IMR-90 (cell line): Measurements from ENCODE around the gene RPS6KA2. TPM values are rescaled to one million over a fixed set of nuclear protein-coding genes. Genes with fewer than 3 reads are reported as not detected.

Experiments used
- ATAC-seq: fragments of 200-7000 bp; cut with Tn5 transposase; 2 replicates; pipeline ENCODE4 v1.9.1; 2020; ENCODE audit warnings: low read depth, mild to moderate bottlenecking, moderate library complexity
- BruUV-seq: library from RNA; stranded (reverse); fragments of 400-500 nt; replicated peaks from 2 replicates; lab custom pipeline; 2021; lab: Mats Ljungman, UMichigan
- CTCF ChIA-PET: fragments of 300-600 bp; formaldehyde crosslinking; extraction: SDS; loops from one replicate; lab custom pipeline; 2021; ENCODE audit warnings: antibody characterized with exemption; lab: Yijun Ruan, JAX
- POLR2A ChIA-PET: fragments of 300-600 bp; sonication (Branson Sonifier 250); formaldehyde crosslinking; loops from one replicate; lab custom pipeline; 2022; ENCODE audit warnings: antibody characterized with exemption; ENCODE audit not compliant: unreplicated experiment; lab: Charles Lee
- DNase-seq: peaks from one replicate; pipeline ENCODE4 v3.0.0; 2013
- H2AFZ ChIP-seq: replicated peaks from 2 replicates; pipeline ENCODE3; 2013; ENCODE audit warnings: low read length, mild to moderate bottlenecking; ENCODE audit not compliant: poor library complexity
- H2AK5ac ChIP-seq: 2 replicates; pipeline ENCODE4 v1.6.1; 2013; ENCODE audit warnings: low read depth, low read length, inconsistent platforms
- H2AK9ac ChIP-seq: replicated peaks from 2 replicates; pipeline ENCODE3; 2013; ENCODE audit warnings: mild to moderate bottlenecking, low read depth, low read length, moderate library complexity; ENCODE audit not compliant: poor library complexity
- H2BK120ac ChIP-seq: 2 replicates; pipeline ENCODE4 v1.6.1; 2013; ENCODE audit warnings: low read depth, low read length, inconsistent platforms
- H2BK15ac ChIP-seq: 3 replicates; pipeline ENCODE4 v1.6.1; 2013; ENCODE audit warnings: low read depth, low read length, inconsistent platforms
- H2BK20ac ChIP-seq: 2 replicates; pipeline ENCODE4 v1.6.1; 2013; ENCODE audit warnings: low read depth, mild to moderate bottlenecking, inconsistent platforms, low read length, moderate library complexity
- H2BK5ac ChIP-seq: 2 replicates; pipeline ENCODE4 v1.6.1; 2013; ENCODE audit warnings: mild to moderate bottlenecking, low read depth, low read length, inconsistent platforms; ENCODE audit not compliant: poor library complexity, severe bottlenecking
- H3K14ac ChIP-seq: replicated peaks from 2 replicates; pipeline ENCODE4 v1.6.1; 2013; ENCODE audit warnings: low read depth, low read length, inconsistent platforms
- H3K18ac ChIP-seq: 2 replicates; pipeline ENCODE4 v1.6.1; 2013; ENCODE audit warnings: low read depth, low read length, control low read depth
- H3K23ac ChIP-seq: 2 replicates; pipeline ENCODE4 v1.6.1; 2013; ENCODE audit warnings: low read depth, low read length, inconsistent platforms
- H3K27ac ChIP-seq: 2 replicates; pipeline ENCODE4 v1.5.1; 2013; ENCODE audit warnings: mild to moderate bottlenecking, control low read depth, low read length; ENCODE audit not compliant: insufficient read depth
- H3K27me3 ChIP-seq: 2 replicates; pipeline ENCODE4 v1.6.1; 2013; ENCODE audit warnings: low read length; ENCODE audit not compliant: control insufficient read depth, insufficient read depth
- H3K36me3 ChIP-seq: 2 replicates; pipeline ENCODE4 v1.6.1; 2013; ENCODE audit warnings: low read length, mixed read lengths; ENCODE audit not compliant: control insufficient read depth, insufficient read depth
- H3K4ac ChIP-seq: 2 replicates; pipeline ENCODE4 v1.6.1; 2013; ENCODE audit warnings: low read depth, low read length, inconsistent platforms
- H3K4me1 ChIP-seq: 2 replicates; pipeline ENCODE4 v1.6.1; 2013; ENCODE audit warnings: low read length, mixed read lengths; ENCODE audit not compliant: control insufficient read depth, insufficient read depth
- H3K4me2 ChIP-seq: 2 replicates; pipeline ENCODE4 v1.6.1; 2013; ENCODE audit warnings: low read depth, mild to moderate bottlenecking, control low read depth, low read length, moderate library complexity
- H3K4me3 ChIP-seq: 2 replicates; pipeline ENCODE4 v1.5.1; 2013; ENCODE audit warnings: low read depth, mild to moderate bottlenecking, control low read depth, low read length, moderate library complexity; ENCODE audit not compliant: insufficient read depth
- H3K56ac ChIP-seq: 2 replicates; pipeline ENCODE4 v1.6.1; 2013; ENCODE audit warnings: low read length, inconsistent platforms; ENCODE audit not compliant: insufficient read depth; ENCODE audit errors: extremely low read depth
- H3K79me1 ChIP-seq, 2 experiments: 2 replicates each; pipeline ENCODE4 v1.6.1; 2013; ENCODE audit warnings: low read length in 2 of 2, inconsistent platforms in 1 of 2, low read depth in 1 of 2
- H3K9ac ChIP-seq: 2 replicates; pipeline ENCODE4 v1.6.1; 2013; ENCODE audit warnings: low read depth, low read length, control low read depth
- H3K9me1 ChIP-seq: 2 replicates; pipeline ENCODE4 v1.6.1; 2013; ENCODE audit warnings: low read length, inconsistent platforms; ENCODE audit not compliant: insufficient read depth
- H3K9me3 ChIP-seq: 2 replicates; pipeline ENCODE4 v1.6.1; 2013; ENCODE audit warnings: low read length; ENCODE audit not compliant: control insufficient read depth, insufficient read depth
- H4K20me1 ChIP-seq: 2 replicates; pipeline ENCODE4 v1.6.1; 2013; ENCODE audit warnings: low read length, inconsistent platforms; ENCODE audit not compliant: insufficient read depth
- H4K5ac ChIP-seq: 2 replicates; pipeline ENCODE4 v1.6.1; 2013; ENCODE audit warnings: mild to moderate bottlenecking, low read depth, low read length, control low read depth
- H4K8ac ChIP-seq, 2 experiments: 2 replicates each; pipeline ENCODE4 v1.6.1; 2013; ENCODE audit warnings: low read depth in 2 of 2, low read length in 2 of 2, control low read depth in 1 of 2, inconsistent platforms in 1 of 2
- H4K91ac ChIP-seq: 2 replicates; pipeline ENCODE4 v1.6.1; 2013; ENCODE audit warnings: low read depth, low read length, inconsistent platforms; ENCODE audit not compliant: insufficient read depth
- ELK1 ChIP-seq: fragments of 150-350 bp; IDR thresholded peaks from 2 replicates; pipeline ENCODE4 v1.6.1; 2016; ENCODE audit warnings: low read depth, mild to moderate bottlenecking, low read length, moderate library complexity, borderline replicate concordance
- RFX5 ChIP-seq: IDR thresholded peaks from 2 replicates; pipeline ENCODE4 v1.8.0; 2012; ENCODE audit warnings: low read depth, mild to moderate bottlenecking, low read length, moderate library complexity
- WGBS, 2 experiments: methylation state at CpG; one replicate each; pipeline versions ENCODE4 v1.1.5 to v1.1.7; 2013; ENCODE audit warnings: missing lambda C conversion rate in 2 of 2; ENCODE audit not compliant: insufficient read length in 1 of 2; ENCODE audit errors: extremely low coverage in 2 of 2; 5-methylcytosine and 5-hydroxymethylcytosine counted together
- dilution Hi-C: fragments of 300-500 bp; cut with HindIII; formaldehyde crosslinking; loops from one replicate; pipeline ENCODE4 v1.14.3; 2018; ENCODE audit warnings: low sequenced_read_pairs; ENCODE audit not compliant: unreplicated experiment
- in situ Hi-C: fragments of 300-500 bp; cut with MboI; formaldehyde crosslinking; loops from 3 replicates; pipeline ENCODE4 v1.14.3; 2019; ENCODE audit warnings: low sequenced_read_pairs, inconsistent platforms, mixed read lengths
- intact Hi-C: fragments of 100-400 bp; cut with micrococcal nuclease; formaldehyde crosslinking; loops from 2 replicates; pipeline ENCODE4 v1.10.0; 2022
- polyA plus RNA-seq, 3 experiments: library from polyadenylated mRNA; depleted of rRNA; stranded (reverse); fragments of >200 nt; gene quantifications; 2 replicates each; pipeline ENCODE4 v1.2.3, GENCODE V29; 2012; ENCODE audit warnings: low replicate concordance in 1 of 3
- total RNA-seq: library from RNA; depleted of rRNA; stranded (reverse); fragments of >200 nt; gene quantifications from 2 replicates; pipeline ENCODE4 v1.2.3, GENCODE V29; 2012

The RPS6KA2 gene
- total and polyA plus RNA-seq, 2 of the 4 experiments (the other 2 are of a cell fraction): 26.9 to 31.3 TPM

- no peak overlapping the region for H4K5ac ChIP-seq
- no peak overlapping the region for H2BK120ac ChIP-seq
- H3K9me3 ChIP-seq: no peaks in the 10 kb centered on the region
- ChIA-PET CTCF (no interaction called here), POLR2A (no interaction called here)
- TF ChIP-seq RFX5 (no peak), ELK1 (no peak)
- H2AK5ac ChIP-seq: no peak overlapping the region
- 82% methylated on average over 7 of the region's 16 CpGs; no CpG with 5 or more reads in 1 of the 2 experiments for WGBS, 2 experiments
- DNase-seq (no peak), ATAC-seq (no peak)
- H3K4me1 ChIP-seq: no peaks in the 10 kb centered on the region
- H4K20me1 ChIP-seq: peaks cover 4% of the 10 kb centered on the region; the same call in 1 of the 2 replicates
- no peak overlapping the region for H3K18ac ChIP-seq
- no peak overlapping the region for H4K8ac ChIP-seq
- intact Hi-C loops (no loop called here), in situ Hi-C loops (no loop called here), dilution Hi-C loops (no loop called here)
- H3K27me3 ChIP-seq: no peaks in the 10 kb centered on the region
- H3K9ac ChIP-seq: no peak overlapping the region
- H3K14ac ChIP-seq: no peak overlapping the region
- no peak overlapping the region for H3K4ac ChIP-seq
- H3K23ac ChIP-seq: no peak overlapping the region
- no TSS peak for BruUV-seq
- no peak overlapping the region for H2BK15ac ChIP-seq
- peaks cover 0 to 3% of the 10 kb centered on the region in 2 experiments; a peak in 1 of 4 replicates for H3K79me1 ChIP-seq
- no peak overlapping the region for H3K56ac ChIP-seq
- no peak overlapping the region for H2BK20ac ChIP-seq
- no peak overlapping the region for H3K4me2 ChIP-seq
- no peak overlapping the region for H2BK5ac ChIP-seq
- peaks cover 3% of the 10 kb centered on the region; the same call in 1 of the 2 replicates for H3K9me1 ChIP-seq
- no peak overlapping the region for H3K27ac ChIP-seq
- no peak overlapping the region for H2AFZ ChIP-seq
- no peak overlapping the region for H3K4me3 ChIP-seq
- H3K36me3 ChIP-seq: peaks cover 36% of the 10 kb centered on the region
- H4K91ac ChIP-seq: no peak overlapping the region
- no peak overlapping the region for H2AK9ac ChIP-seq
Observed at GRCh38 chr6:166523782-166524559, 103.1 kb downstream of the RPS6KA2 start.
